B cell (primary cell): Measurements from ENCODE around the gene ACSM2B.

Source experiments
- EZH2 ChIP-seq: IDR thresholded peaks from 2 replicates; pipeline ENCODE4 v1.6.1; 2012; ENCODE audit warnings: borderline replicate concordance, low read depth, mild to moderate bottlenecking, moderate library complexity, low read length; ENCODE audit not compliant: insufficient read depth, poor library complexity, severe bottlenecking
- TF ChIP-seq, protein P1 (sequence below): fragments of 200-600 bp; IDR thresholded peaks from one replicate; pipeline ENCODE4 v1.8.0; 2022; ENCODE audit warnings: antibody characterized with exemption, mild to moderate bottlenecking

GRCh38 chr16:20538687-20539086 lies 37.5 kb downstream of the ACSM2B start:
- no peak for TF ChIP-seq EZH2
- TF ChIP-seq, protein P1, sequence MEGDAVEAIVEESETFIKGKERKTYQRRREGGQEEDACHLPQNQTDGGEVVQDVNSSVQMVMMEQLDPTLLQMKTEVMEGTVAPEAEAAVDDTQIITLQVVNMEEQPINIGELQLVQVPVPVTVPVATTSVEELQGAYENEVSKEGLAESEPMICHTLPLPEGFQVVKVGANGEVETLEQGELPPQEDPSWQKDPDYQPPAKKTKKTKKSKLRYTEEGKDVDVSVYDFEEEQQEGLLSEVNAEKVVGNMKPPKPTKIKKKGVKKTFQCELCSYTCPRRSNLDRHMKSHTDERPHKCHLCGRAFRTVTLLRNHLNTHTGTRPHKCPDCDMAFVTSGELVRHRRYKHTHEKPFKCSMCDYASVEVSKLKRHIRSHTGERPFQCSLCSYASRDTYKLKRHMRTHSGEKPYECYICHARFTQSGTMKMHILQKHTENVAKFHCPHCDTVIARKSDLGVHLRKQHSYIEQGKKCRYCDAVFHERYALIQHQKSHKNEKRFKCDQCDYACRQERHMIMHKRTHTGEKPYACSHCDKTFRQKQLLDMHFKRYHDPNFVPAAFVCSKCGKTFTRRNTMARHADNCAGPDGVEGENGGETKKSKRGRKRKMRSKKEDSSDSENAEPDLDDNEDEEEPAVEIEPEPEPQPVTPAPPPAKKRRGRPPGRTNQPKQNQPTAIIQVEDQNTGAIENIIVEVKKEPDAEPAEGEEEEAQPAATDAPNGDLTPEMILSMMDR = no peak
